ENCODE results near the gene KCTD19.

Gene KCTD19

DNA sequence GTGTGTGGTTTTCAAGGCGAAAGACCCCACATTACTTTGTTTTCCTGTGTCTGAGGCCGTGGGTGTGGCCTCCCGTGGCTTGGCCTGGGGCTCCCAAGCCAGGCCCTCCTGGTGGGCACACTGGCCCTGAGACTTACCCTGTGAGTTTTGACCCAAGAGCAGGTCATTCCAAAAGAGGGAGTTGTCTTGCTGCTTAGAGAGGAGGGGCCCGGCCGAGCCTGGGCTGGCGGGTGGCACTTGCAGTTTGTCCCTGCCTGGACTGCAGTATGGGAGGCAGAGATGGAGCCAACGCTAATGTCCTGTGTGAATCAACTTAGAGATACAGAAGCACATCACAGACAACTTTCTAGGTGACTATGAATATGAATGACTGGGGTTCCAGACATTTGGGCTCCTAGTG, 24.5 kb downstream of the KCTD19 start:
- no peak overlapping the region for H3K4me3 ChIP-seq (ENCODE audit: low read length)
- no peak for TF ChIP-seq ZNF274 (IDR thresholded peaks at IDR 0.05; ENCODE audit: low read depth, low read length)

DNA sequence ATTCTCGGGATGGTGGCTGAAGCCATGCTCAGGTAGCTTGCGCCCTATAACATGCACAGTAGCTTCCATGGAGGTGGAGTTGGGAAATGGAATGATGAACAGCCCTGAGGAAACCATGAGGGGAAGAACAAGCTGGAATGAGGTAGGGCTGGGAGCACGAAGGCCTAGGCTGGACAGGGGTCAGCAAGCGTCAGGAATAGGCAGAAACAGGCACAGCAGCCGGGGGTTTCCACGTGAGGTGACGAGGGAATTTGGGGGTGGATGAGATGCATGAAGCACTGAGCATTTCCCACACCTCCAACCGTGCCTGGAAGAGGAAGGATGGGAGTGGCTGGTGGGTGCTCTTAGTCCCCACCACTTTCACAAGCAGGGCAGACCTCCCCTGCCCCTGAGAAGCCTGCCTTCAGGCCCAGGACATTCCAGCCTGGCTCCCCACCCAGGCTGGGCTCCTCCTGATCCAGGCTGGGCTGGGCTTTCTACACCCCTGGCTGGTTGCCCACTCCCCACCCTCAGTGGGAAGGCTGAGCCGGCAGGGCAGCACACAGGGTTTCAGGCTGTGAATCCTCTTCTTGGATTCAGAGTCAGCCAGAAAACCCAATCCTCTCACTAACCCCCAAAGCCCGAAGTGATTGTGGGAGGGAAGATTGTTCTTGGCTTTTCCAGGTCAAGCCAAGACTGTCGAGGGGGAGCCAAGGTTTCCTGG, 25.3 kb downstream of the KCTD19 start:
- no peak overlapping the region for H3K4me3 ChIP-seq (ENCODE audit: low read length)
- no peak for TF ChIP-seq ZNF274 (IDR thresholded peaks at IDR 0.05; ENCODE audit: low read depth, low read length)

DNA sequence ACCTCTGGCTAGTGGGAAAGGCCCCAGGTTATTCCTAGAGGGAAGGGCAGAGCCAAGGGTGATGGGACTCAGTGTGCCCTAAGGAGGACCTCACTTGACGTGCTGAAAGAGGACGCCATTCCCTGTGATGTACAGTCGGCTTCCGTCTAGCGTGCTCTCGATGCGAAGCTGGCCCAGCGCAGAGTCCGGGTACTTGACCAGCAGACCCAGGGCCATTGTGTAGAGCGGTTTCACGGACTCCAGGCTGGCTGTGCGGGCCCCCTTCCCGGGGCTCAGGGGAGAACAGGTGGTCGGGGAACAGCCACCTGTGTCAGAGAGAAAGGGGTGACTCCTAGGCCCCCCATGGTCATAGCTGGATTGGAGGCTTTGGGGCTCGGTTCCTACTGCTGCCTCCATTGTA, 27.3 kb downstream of the KCTD19 start:
- no peak overlapping the region for H3K4me3 ChIP-seq (ENCODE audit: low read length)
- no peak for TF ChIP-seq ZNF274 (IDR thresholded peaks at IDR 0.05; ENCODE audit: low read depth, low read length)

DNA sequence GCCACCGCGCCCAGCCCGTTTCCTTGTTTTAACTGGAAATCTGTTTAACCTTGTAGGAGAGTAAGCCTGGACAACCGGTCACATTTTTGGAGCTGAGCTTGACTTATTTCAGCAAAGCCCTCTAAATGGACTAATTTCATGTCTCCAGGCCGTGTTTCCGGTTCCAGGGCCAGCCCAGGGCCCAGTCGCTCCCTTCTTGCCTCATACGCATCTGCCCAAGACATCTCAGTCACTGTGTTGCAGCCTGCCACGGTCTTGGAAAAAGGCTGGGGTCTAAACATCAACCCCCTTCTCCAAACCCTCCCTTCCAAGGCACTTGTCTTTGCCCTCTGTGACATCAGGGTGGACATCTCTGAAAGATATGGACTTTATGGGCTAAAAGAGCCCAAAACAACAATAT, 28.3 kb downstream of the KCTD19 start:
- no peak for TF ChIP-seq ZNF274 (IDR thresholded peaks at IDR 0.05; ENCODE audit: low read depth, low read length)

DNA sequence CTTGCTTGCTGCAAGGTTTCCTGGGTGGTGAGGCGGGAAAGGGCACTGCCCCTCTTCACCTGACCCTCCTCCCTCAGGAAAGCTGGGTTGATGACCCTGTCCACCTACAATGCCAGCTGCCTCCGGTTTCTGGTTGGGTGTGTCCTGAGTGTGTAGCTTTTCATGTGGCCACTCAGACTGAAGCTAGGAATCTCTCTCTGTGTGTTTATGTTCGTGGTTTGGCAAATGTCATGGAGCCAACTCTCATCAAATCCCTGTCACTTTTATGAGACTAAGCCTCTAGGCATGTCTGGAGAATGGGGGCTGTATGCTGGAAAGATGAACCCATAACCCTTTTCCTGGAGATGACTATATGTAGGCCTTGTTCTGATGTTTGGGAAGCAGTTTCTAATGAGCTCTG, 30.1 kb downstream of the KCTD19 start:
- no peak for TF ChIP-seq ZNF274 (IDR thresholded peaks at IDR 0.05; ENCODE audit: low read depth, low read length)
- H3K4me3 ChIP-seq (ENCODE audit: low read length) = no peak overlapping the region

More for the DNA sequence above, 28.3 kb downstream of the KCTD19 start:
- H3K4me3 ChIP-seq (ENCODE audit: low read length) = no peak overlapping the region

DNA sequence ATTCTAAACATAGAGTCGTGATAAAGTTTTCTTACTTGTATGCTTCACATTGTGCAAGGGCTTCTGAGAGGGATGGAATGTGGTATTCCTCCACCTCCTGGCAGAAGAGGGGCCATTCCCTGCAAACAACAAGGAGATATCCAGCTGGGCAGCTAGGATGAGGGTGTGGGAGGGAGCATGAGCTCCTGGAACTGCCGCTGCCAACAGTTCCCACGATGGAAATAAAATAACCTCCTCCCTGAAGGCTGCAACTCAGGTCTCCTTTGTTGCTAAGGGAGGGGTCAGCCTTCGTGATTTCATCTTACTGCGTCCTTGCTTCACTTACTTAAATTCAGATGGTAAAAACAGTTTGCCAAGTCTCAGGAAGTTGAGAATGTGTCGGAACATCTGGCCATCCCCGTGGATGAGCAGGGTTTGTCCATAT, 31.6 kb downstream of the KCTD19 start:
- no peak overlapping the region for H3K4me3 ChIP-seq (ENCODE audit: low read length)
- TF ChIP-seq ZNF274 (IDR thresholded peaks at IDR 0.05; ENCODE audit: low read depth, low read length) = no peak

DNA sequence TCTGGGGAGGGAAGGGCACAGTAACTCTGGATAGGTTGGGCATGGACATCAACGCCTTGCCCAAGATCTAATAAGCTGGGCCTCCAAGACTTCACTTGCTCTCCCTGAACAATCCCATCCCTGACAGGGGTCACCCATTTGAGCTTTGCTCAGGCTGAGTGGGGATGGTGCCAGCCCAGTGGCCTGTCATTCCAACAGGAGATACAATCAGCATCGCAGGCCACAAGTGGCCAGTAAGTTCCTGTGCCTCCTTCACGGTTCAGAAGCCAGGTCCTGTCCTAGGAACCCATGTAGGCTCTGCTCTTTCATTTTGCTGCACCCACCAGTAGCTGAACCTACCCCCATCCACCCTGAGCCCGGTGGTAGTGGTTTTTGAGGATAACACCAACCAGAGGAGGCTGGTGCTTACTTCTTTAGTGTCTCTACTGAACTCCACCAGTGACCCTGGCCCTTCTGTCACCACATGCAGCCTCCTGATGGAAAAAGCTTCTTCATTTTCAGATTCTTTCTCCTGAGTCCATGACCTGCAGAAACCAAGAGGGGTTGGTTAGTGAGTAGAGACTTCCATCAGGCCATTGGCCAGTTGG, 32.3 kb downstream of the KCTD19 start:
- TF ChIP-seq ZNF274 (IDR thresholded peaks at IDR 0.05; ENCODE audit: low read depth, low read length) = no peak
- H3K4me3 ChIP-seq (ENCODE audit: low read length) = no peak overlapping the region

DNA sequence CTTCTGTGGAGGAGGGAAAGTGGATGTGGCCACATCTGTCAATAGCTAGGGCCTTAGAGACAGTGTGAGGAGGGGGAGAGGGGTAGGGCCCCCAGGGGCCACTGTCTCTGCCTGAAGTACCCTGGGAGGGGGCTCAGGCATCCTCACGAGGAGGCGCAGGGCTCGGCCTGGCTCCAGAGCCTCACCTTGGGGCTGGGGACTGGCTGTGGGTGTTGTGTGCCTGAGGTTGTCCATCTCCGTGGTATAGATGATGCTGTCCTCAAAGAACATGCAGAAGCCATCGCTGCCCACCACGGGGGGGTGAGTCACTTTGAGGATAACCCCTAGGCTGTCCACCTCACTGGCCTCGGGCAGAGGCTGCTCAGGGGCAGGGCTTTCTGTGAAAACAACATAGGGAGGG, 35.1 kb downstream of the KCTD19 start:
- TF ChIP-seq ZNF274 (IDR thresholded peaks at IDR 0.05; ENCODE audit: low read depth, low read length) = no peak
- H3K4me3 ChIP-seq (ENCODE audit: low read length) = no peak overlapping the region

DNA sequence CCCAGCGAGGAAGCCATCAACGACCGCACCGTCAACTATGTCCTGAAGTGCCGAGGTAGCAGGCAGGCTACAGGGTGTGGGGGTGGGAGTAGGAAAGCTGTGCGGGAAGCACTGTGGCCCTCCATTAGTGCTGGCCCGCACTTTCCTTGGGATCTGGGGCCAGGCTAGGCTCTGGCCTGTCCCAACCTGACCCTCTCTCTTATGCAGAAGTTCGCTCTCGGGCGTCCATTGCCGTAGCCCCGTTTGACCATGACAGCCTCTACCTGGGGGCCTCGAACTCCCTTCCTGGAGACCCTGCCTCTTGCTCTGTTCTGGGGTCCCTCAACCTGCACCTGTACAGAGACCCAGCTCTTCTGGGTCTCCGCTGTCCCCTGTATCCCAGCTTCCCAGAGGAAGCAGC, 38.6 kb downstream of the KCTD19 start:
- no peak for TF ChIP-seq ZNF274 (IDR thresholded peaks at IDR 0.05; ENCODE audit: low read depth, low read length)
- no peak overlapping the region for H3K4me3 ChIP-seq (ENCODE audit: low read length)

DNA sequence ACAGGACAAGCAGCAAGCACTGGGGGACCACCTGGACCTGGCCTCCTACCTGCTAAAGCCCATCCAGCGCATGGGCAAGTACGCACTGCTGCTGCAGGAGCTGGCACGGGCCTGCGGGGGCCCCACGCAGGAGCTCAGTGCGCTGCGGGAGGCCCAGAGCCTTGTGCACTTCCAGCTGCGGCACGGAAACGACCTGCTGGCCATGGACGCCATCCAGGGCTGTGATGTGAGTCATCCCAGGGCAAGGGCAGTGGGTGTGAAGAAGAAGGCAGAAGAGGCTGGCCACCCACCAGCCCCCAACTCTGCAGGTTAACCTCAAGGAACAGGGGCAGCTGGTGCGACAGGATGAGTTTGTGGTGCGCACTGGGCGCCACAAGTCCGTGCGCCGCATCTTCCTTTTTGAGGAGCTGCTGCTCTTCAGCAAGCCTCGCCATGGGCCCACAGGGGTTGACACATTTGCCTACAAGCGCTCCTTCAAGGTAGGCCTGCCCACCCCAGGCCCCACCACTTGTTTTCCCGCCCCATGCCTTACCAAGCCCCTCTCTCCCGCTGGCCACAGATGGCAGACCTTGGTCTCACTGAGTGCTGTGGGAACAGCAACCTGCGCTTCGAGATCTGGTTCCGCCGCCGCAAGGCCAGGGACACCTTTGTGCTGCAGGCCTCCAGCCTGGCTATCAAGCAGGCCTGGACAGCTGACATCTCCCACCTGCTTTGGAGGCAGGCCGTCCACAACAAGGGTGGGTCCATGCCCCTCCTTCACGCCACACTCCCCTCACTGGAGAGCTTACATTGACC, 39.9 kb downstream of the KCTD19 start:
- no peak for TF ChIP-seq ZNF274 (IDR thresholded peaks at IDR 0.05; ENCODE audit: low read depth, low read length)
- no peak overlapping the region for H3K4me3 ChIP-seq (ENCODE audit: low read length)

DNA sequence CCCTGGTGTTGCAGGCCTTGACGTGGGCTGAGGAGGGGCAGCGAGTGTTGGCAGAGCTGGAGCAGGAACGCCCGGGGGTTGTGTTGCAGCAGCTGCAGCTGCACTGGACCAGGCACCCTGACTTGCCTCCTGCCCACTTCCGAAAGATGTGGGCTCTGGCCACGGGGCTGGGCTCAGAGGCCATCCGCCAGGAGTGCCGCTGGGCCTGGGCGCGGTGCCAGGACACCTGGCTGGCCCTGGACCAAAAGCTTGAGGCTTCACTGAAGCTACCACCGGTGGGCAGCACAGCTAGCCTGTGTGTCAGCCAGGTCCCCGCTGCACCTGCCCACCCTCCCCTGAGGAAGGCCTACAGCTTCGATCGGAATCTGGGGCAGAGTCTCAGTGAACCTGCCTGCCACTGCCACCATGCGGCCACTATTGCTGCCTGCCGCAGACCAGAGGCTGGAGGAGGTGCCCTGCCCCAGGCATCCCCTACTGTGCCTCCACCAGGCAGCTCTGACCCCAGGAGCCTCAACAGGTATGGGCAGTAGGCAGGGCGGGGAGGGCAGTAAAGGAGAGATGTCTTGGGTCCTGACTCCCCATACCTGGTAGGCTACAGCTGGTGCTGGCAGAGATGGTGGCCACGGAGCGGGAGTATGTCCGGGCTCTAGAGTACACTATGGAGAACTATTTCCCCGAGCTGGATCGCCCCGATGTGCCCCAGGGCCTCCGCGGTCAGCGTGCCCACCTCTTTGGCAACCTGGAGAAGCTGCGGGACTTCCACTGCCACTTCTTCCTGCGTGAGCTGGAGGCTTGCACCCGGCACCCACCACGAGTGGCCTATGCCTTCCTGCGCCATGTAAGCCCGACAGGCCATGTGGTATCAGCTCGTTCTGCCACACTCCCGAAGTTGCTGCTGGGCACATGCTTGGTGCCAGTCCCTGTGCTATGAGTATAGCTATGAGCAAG, 41.6 kb downstream of the KCTD19 start:
- H3K4me3 ChIP-seq (ENCODE audit: low read length) = no peak overlapping the region
- no peak for TF ChIP-seq ZNF274 (IDR thresholded peaks at IDR 0.05; ENCODE audit: low read depth, low read length)

DNA sequence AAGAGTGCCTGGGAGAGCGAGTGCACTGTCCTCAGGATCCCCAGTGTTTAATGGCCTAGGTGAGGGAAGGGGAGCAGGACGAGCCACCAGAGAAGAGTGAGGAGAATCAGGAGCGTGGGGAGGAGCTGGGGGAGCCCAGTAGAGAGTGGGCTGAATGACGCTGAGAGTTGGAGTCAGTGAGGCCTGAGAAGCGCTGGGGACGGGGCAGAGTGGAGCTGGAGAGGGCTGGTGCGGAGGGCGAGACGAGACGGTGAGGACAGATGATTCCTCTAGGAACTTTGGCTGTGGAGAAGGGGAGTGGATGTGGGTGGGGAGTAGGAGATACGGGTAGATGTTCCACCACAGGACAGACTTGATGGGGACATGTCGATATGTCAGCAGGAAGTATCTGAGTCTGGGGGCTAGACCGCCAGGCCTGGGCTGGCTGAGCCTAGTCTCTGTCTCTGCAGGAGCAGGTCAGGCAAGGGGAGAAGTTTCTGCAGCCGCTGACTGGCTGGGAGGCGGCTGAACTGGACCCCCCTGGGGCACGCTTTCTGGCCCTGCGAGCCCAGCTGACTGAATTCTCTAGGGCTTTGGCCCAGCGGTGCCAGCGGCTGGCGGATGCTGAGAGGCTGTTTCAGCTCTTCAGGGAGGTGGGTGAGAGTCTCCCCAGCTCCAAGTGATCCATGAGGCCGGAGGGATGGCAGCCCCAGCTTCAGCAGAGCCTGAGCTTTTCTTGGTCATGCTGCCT, 42.5 kb downstream of the KCTD19 start:
- no peak overlapping the region for H3K4me3 ChIP-seq (ENCODE audit: low read length)
- no peak for TF ChIP-seq ZNF274 (IDR thresholded peaks at IDR 0.05; ENCODE audit: low read depth, low read length)

DNA sequence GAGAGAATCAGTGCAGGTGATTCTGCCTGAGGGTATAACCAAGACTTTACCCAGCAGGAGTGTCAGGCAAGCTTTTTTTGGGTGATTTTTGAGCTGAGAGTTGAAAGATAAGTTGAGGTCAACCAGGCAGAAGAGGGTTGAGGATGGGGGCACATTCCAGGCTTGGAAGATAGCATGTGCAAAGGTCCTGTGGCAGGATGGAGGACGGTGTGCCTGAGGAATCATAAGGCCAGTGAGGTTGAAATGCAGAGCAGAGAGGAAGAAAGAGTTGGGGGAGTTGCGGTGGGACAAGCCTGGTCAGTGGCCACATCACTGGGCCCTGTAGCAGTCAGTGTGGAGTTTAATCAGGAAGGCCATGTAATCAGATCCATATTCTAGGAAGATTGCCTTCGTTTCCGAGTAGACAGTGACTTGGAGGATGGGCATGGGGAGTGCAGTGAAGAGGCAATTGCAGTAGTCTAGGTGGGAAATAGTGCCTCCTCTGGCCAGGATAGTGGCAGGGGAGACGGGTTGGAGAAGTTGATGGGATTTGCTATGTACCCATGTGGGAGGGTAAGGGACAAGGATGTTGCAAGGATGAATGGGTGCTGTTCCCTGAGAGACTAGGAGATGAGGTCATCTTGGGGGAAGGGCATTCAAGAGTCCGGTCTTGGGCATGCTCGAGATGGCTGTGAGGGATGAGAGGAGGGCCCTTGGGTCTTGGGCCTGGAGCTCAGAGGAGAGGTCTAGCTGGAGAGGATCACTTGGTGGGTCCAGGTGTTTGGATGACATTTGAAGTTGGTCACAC, 43.3 kb downstream of the KCTD19 start:
- no peak for TF ChIP-seq ZNF274 (IDR thresholded peaks at IDR 0.05; ENCODE audit: low read depth, low read length)
- H3K4me3 ChIP-seq (ENCODE audit: low read length) = no peak overlapping the region

Measured in GM08714 (cell line).